H1 (cell line): Measurements from ENCODE around the gene RAPGEF1. TPM values are rescaled to one million over a fixed set of nuclear protein-coding genes. Genes with fewer than 3 reads are reported as not detected.

Experiments
- polyA plus RNA-seq, 7 experiments: library from polyadenylated mRNA; depleted of rRNA in 3 of 7; stranded (reverse) in 5 of 7; unstranded in 2 of 7; fragments of >200 nt in 5 of 7; fragments of 200-250 nt in 2 of 7; gene quantifications; 1 replicate in 5 of 7; 2 replicates in 1 of 7; 4 replicates in 1 of 7; pipeline versions ENCODE4 v1.2.1 to v1.2.3, GENCODE V29; 2011 to 2013; ENCODE audit warnings: missing spikeins in 2 of 7, mixed read lengths in 2 of 7
- total RNA-seq: library from RNA; stranded (reverse); fragmentation: NEBNext Ultra II Directional; extraction: Animal tissue kit (Norgen Biotek cat#: 25700); gene quantifications from 2 replicates; pipeline ENCODE4 v1.2.1, GENCODE V29; 2021
- TF ChIP-seq, protein P1 (sequence below): fragments of 300-600 bp; sonication (generic); IDR thresholded peaks from 2 replicates; pipeline ENCODE4 v1.7.1; 2012; ENCODE audit warnings: low read length, moderate library complexity, mild to moderate bottlenecking, inconsistent platforms; ENCODE audit not compliant: insufficient replicate concordance

Gene RAPGEF1
- total and polyA plus RNA-seq, 2 of the 8 experiments (the other 6 are each of a cell fraction or from before 2014, with no cell fraction given), result 29.7 to 78.9 TPM

DNA sequence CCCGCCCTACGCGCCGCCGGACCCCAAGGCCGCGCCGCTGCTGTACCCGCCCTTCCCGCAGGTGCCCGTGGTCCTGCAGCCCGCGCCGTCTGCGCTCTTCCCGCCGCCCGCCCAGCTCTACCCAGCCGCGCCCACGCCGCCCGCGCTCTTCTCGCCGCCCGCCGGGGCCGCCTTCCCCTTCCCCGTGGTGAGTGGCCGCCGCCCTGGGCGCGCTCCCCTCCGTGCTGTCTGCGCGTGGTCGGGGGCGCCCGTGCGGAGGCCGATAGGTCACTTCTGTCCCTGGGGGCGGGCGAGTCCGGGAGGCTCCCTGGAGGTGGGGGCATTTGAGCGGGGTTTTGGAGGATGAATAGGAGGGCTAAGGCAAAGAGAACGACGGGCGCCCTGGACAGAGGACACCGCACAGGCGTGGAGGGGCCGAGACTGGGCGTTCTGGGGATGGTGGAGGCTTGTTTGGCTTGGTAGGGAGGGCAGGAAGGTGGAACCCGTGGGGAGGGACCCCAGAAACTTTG lies 185.0 kb downstream of the RAPGEF1 start (continued):
- TF ChIP-seq, protein P1, sequence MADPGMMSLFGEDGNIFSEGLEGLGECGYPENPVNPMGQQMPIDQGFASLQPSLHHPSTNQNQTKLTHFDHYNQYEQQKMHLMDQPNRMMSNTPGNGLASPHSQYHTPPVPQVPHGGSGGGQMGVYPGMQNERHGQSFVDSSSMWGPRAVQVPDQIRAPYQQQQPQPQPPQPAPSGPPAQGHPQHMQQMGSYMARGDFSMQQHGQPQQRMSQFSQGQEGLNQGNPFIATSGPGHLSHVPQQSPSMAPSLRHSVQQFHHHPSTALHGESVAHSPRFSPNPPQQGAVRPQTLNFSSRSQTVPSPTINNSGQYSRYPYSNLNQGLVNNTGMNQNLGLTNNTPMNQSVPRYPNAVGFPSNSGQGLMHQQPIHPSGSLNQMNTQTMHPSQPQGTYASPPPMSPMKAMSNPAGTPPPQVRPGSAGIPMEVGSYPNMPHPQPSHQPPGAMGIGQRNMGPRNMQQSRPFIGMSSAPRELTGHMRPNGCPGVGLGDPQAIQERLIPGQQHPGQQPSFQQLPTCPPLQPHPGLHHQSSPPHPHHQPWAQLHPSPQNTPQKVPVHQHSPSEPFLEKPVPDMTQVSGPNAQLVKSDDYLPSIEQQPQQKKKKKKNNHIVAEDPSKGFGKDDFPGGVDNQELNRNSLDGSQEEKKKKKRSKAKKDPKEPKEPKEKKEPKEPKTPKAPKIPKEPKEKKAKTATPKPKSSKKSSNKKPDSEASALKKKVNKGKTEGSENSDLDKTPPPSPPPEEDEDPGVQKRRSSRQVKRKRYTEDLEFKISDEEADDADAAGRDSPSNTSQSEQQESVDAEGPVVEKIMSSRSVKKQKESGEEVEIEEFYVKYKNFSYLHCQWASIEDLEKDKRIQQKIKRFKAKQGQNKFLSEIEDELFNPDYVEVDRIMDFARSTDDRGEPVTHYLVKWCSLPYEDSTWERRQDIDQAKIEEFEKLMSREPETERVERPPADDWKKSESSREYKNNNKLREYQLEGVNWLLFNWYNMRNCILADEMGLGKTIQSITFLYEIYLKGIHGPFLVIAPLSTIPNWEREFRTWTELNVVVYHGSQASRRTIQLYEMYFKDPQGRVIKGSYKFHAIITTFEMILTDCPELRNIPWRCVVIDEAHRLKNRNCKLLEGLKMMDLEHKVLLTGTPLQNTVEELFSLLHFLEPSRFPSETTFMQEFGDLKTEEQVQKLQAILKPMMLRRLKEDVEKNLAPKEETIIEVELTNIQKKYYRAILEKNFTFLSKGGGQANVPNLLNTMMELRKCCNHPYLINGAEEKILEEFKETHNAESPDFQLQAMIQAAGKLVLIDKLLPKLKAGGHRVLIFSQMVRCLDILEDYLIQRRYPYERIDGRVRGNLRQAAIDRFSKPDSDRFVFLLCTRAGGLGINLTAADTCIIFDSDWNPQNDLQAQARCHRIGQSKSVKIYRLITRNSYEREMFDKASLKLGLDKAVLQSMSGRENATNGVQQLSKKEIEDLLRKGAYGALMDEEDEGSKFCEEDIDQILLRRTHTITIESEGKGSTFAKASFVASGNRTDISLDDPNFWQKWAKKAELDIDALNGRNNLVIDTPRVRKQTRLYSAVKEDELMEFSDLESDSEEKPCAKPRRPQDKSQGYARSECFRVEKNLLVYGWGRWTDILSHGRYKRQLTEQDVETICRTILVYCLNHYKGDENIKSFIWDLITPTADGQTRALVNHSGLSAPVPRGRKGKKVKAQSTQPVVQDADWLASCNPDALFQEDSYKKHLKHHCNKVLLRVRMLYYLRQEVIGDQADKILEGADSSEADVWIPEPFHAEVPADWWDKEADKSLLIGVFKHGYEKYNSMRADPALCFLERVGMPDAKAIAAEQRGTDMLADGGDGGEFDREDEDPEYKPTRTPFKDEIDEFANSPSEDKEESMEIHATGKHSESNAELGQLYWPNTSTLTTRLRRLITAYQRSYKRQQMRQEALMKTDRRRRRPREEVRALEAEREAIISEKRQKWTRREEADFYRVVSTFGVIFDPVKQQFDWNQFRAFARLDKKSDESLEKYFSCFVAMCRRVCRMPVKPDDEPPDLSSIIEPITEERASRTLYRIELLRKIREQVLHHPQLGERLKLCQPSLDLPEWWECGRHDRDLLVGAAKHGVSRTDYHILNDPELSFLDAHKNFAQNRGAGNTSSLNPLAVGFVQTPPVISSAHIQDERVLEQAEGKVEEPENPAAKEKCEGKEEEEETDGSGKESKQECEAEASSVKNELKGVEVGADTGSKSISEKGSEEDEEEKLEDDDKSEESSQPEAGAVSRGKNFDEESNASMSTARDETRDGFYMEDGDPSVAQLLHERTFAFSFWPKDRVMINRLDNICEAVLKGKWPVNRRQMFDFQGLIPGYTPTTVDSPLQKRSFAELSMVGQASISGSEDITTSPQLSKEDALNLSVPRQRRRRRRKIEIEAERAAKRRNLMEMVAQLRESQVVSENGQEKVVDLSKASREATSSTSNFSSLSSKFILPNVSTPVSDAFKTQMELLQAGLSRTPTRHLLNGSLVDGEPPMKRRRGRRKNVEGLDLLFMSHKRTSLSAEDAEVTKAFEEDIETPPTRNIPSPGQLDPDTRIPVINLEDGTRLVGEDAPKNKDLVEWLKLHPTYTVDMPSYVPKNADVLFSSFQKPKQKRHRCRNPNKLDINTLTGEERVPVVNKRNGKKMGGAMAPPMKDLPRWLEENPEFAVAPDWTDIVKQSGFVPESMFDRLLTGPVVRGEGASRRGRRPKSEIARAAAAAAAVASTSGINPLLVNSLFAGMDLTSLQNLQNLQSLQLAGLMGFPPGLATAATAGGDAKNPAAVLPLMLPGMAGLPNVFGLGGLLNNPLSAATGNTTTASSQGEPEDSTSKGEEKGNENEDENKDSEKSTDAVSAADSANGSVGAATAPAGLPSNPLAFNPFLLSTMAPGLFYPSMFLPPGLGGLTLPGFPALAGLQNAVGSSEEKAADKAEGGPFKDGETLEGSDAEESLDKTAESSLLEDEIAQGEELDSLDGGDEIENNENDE, result no peak
